ENCODE results near the gene IQSEC2. TPM values are rescaled to one million over a fixed set of nuclear protein-coding genes. Genes with fewer than 3 reads are reported as not detected.

Gene IQSEC2
- total and polyA plus RNA-seq, 2 of the 4 experiments (the other 2 are of a cell fraction), result 2.5 to 11.4 TPM

- H2AK9ac ChIP-seq (replicated peaks; ENCODE audit: low read depth, low read length, poor library complexity), result no peak overlapping the region
- H3K18ac ChIP-seq (ENCODE audit: low read depth, low read length), result no peak overlapping the region
- no peak overlapping the region for H4K5ac ChIP-seq (ENCODE audit: low read depth, low read length)
- ChIA-PET POLR2A (ENCODE audit: unreplicated experiment) (no interaction called here), CTCF (interaction anchor here (0.6 to 1.9 kb wide), 4 partner anchors 9 to 1907 kb away, joined by 3 to 11 read pairs (median 4); no protein-coding TSS in a partner anchor)
- dilution Hi-C loops (cut with HindIII; ENCODE audit: low sequenced_read_pairs, unreplicated experiment), result no loop called here
- no peaks in the 10 kb centered on the region for H3K4me1 ChIP-seq (ENCODE audit: control insufficient read depth, insufficient read depth, low read length)
- no peak overlapping the region for H2AFZ ChIP-seq (replicated peaks; ENCODE audit: low read length, poor library complexity)
- no peak overlapping the region for H3K4me3 ChIP-seq (ENCODE audit: insufficient read depth, low read depth, low read length)
- no peak overlapping the region for H2AK5ac ChIP-seq (ENCODE audit: low read depth, low read length)
- no peak overlapping the region for H3K23ac ChIP-seq (ENCODE audit: low read depth, low read length)
- no peak overlapping the region for H3K4ac ChIP-seq (ENCODE audit: low read depth, low read length)
- H2BK5ac ChIP-seq (ENCODE audit: low read depth, low read length, poor library complexity, severe bottlenecking), result no peak overlapping the region
- no peak overlapping the region for H4K8ac ChIP-seq (ENCODE audit: low read depth in 2 of 2, low read length in 2 of 2)
- no peak for ATAC-seq (ENCODE audit: low read depth)
- H3K56ac ChIP-seq (ENCODE audit: extremely low read depth, insufficient read depth, low read length), result no peak overlapping the region
- no peak for TF ChIP-seq ELK1 (IDR thresholded peaks at IDR 0.05; ENCODE audit: borderline replicate concordance, low read depth, low read length)
- TF ChIP-seq CTCF (conservative IDR thresholded peaks at IDR 0.05; ENCODE audit: low read depth, low read length), result peak; percentile 45
- H3K9me1 ChIP-seq (ENCODE audit: insufficient read depth, low read length), result no peaks in the 10 kb centered on the region; the same call in 1 of the 2 replicates
- no peaks in the 10 kb centered on the region; the same call in 1 of the 2 replicates for H4K20me1 ChIP-seq (ENCODE audit: insufficient read depth, low read length)
- H3K9ac ChIP-seq (ENCODE audit: low read depth, low read length), result no peak overlapping the region
- BruUV-seq (replicated peaks), result no TSS peak
- intact Hi-C loops (cut with micrococcal nuclease), result loop anchor here (10.0 kb wide), 1 partner anchor 80 kb away; no protein-coding TSS in a partner anchor
- no peak overlapping the region for H2BK15ac ChIP-seq (ENCODE audit: low read depth, low read length)
- H3K9me3 ChIP-seq (ENCODE audit: control insufficient read depth, insufficient read depth, low read length), result no peaks in the 10 kb centered on the region
- no peak overlapping the region for H3K4me2 ChIP-seq (ENCODE audit: low read depth, low read length)
- in situ Hi-C loops (cut with MboI; ENCODE audit: low sequenced_read_pairs), result no loop called here
- H3K27ac ChIP-seq (ENCODE audit: insufficient read depth, low read length), result no peak overlapping the region
- WGBS, 2 experiments (ENCODE audit: extremely low coverage in 2 of 2, insufficient read length in 1 of 2), result no CpG with 5 or more reads among the region's 1 CpG
- no peak overlapping the region for H3K14ac ChIP-seq (replicated peaks; ENCODE audit: low read depth, low read length)
- H4K91ac ChIP-seq (ENCODE audit: insufficient read depth, low read depth, low read length), result no peak overlapping the region
- no peak for DNase-seq
- no peaks in the 10 kb centered on the region for H3K79me1 ChIP-seq (ENCODE audit: low read depth in 1 of 2, low read length in 2 of 2)
- no peak overlapping the region for H2BK120ac ChIP-seq (ENCODE audit: low read depth, low read length)
- H3K36me3 ChIP-seq (ENCODE audit: control insufficient read depth, insufficient read depth, low read length), result peaks cover 11% of the 10 kb centered on the region; the same call in 1 of the 2 replicates
- H3K27me3 ChIP-seq (ENCODE audit: control insufficient read depth, insufficient read depth, low read length), result peaks cover 20% of the 10 kb centered on the region; the same call in 1 of the 2 replicates
- H2BK20ac ChIP-seq (ENCODE audit: low read depth, low read length), result no peak overlapping the region
Observed at GRCh38 chrX:53244610-53245009, 36.8 kb downstream of the IQSEC2 start.
